D721Med (cell line): ENCODE results near the gene ATP6V0B.

Experiments
- DNase-seq: peaks from one replicate; pipeline ENCODE4 v3.0.0; 2011; ENCODE audit warnings: low spot score; ENCODE audit not compliant: insufficient read length
- FAIRE-seq: peaks from 2 replicates; lab custom pipeline; 2011; peaks lifted over from hg19 to GRCh38; lab: Jason Lieb, UNC
- TF ChIP-seq, protein P1 (sequence below): IDR thresholded peaks from 2 replicates; pipeline ENCODE4 v1.5.1; 2012; ENCODE audit warnings: mild to moderate bottlenecking, control low read depth; ENCODE audit not compliant: insufficient read depth; ENCODE audit errors: missing control alignments

Gene ATP6V0B

DNA sequence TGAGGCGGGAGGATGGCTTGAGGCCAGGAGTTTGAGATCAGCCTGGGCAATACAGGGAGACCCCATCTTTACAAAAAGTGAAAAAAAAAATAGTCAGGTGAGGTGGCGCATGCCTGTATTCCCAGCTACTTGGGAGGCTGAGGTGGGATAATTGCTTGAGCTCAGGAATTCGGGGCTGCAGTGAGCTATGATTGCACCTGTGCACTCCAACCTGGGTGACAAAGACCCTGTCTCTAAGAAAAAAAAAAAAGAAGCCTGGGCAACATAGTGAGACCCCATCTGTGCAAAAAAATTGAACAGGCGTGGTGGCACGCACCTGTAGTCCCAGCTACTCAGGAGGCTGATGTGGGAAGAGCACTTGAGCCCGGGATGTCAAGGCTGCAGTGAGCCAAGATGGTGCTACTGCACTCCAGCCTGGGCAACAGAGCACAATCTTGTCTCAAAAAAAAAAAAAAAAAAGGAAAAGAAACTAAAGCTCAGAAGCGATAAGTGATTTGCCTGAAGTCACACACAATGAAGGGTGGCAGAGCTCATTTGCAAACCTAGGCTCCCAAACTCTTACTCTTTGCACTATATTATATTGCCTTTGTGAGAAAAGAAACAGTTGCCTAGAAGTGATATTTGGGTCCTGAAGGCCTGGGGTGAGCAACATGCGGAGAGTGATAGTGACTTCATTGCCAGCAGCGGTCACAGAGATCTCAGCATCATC, 18.6 kb downstream of the ATP6V0B start:
- FAIRE-seq = no peak

DNA sequence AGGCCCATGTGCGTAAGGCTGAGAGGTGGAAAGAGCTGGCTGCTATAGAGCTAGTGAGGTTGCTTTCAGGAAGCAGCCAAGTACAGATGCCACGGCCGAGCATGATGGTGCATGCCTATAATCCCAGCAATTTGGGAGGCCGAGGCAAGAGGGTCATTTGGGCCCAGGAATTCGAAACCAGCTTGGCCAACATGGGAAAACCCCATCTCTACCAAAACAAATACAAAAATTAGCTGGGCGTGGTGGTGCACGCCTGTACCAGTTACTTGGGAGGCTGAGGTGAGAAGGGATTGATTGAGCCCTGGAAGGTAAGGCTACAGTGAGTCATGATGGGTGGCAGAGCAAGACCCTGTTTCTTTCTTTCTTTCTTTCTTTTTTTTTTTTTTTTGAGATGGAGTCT, 19.3 kb downstream of the ATP6V0B start:
- TF ChIP-seq, protein P1, sequence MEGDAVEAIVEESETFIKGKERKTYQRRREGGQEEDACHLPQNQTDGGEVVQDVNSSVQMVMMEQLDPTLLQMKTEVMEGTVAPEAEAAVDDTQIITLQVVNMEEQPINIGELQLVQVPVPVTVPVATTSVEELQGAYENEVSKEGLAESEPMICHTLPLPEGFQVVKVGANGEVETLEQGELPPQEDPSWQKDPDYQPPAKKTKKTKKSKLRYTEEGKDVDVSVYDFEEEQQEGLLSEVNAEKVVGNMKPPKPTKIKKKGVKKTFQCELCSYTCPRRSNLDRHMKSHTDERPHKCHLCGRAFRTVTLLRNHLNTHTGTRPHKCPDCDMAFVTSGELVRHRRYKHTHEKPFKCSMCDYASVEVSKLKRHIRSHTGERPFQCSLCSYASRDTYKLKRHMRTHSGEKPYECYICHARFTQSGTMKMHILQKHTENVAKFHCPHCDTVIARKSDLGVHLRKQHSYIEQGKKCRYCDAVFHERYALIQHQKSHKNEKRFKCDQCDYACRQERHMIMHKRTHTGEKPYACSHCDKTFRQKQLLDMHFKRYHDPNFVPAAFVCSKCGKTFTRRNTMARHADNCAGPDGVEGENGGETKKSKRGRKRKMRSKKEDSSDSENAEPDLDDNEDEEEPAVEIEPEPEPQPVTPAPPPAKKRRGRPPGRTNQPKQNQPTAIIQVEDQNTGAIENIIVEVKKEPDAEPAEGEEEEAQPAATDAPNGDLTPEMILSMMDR = no peak
- no peak for DNase-seq
- no peak for FAIRE-seq

More for the DNA sequence above, 18.6 kb downstream of the ATP6V0B start:
- no peak for DNase-seq
- TF ChIP-seq, protein P1 = no peak

DNA sequence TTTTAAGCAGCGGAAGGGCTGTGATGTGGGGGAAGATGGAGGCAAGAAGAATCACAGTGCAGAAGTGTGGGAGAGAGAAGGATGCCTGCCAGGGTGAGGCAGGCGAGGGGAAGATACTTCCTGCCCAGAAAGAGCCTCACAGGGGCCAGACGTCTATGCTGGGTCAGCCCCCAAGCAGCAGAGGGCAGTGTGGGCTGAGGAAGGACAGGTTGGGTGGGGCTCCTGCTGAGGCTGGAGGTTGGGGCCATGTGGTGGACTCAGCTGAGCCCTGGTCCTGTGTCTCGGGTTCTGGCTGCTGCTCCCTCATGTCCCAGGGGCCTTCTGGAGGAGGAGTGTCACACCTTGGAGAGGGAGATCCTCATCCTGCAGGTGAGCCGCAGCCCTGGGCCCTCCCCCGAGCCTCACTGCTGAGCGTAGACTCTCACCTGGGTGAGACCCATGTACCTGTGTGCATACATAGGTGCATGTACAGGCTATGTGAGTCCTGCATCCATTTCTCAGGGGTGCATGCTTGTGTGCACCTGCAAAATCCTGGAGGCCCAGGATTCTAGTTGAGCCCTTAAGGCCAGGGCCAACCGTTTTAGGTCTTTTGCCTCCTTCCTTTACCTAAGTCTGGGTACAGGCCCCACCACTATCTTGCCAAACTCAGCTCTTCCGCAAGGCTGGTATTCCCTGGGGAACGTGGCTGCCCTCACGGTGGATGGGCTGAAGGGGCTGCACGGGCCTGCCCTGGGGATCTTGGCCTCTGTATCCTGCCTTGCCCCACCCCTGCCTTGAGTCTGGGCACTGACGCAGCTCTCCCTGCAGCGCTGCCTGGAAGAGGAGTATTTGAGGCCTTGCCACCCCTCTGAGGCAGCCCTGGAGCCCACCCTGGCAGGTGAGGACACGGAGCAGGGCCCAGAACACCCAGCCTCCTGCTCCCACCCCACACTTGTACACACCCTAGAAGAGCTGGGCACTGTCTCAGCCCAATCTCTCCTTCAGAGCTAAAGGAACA, 20.3 kb downstream of the ATP6V0B start:
- no peak for DNase-seq
- no peak for FAIRE-seq
- TF ChIP-seq, protein P1 = peak; percentile 27

- FAIRE-seq (no peak), DNase-seq (no peak)
- TF ChIP-seq, protein P1 = no peak
Observed at GRCh38 chr1:43995984-43996732, 21.4 kb downstream of the ATP6V0B start.

- no peak for FAIRE-seq
- TF ChIP-seq, protein P1 = no peak
- no peak for DNase-seq
Observed at GRCh38 chr1:43996733-43997115, 22.0 kb downstream of the ATP6V0B start.

DNA sequence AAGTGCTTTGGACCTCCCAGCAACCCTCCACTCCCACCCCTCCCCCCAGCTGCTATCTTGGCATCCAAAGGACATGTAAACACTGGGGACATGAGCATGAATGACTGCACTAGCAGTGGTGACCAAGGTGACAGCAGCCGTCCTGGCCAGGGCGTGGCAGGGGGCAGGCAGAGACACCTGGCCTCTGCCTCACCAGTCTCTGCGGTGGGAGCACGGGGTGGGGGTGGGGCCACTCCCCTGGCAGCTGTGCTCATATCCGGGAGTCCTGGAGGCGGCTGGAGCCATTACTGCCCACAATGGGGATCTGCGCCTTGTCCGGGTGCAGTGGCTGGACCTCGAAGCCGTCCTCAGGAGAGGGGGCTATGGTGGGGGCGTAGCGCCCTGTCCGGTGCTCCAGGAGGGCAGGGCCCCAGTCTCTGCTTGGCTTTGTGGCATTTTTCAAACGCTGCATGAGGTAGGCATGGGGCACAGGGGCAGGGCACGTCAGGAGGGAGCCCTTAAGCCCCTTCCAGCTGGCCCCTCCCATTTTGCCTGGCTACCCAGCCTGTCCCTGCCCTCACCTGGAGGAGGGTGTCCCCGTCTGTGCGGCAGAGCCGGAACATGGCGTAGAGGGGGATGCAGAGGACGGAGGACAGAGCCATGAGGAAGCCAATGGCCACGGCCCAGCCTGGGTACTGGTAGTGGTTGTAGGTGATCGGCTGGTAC, 22.7 kb downstream of the ATP6V0B start:
- DNase-seq (no peak), FAIRE-seq (no peak)
- TF ChIP-seq, protein P1 = no peak
